DMS114 treated with DMSO at 0.1 percent for 48 hours (cell line): ENCODE measurements around the gene PTPRG.

ENCODE experiments used
- DNase-seq: peaks from one replicate; lab custom pipeline; 2025; ENCODE audit not compliant: unreplicated experiment; lab: John Stamatoyannopoulos, UW

The PTPRG gene

DNA sequence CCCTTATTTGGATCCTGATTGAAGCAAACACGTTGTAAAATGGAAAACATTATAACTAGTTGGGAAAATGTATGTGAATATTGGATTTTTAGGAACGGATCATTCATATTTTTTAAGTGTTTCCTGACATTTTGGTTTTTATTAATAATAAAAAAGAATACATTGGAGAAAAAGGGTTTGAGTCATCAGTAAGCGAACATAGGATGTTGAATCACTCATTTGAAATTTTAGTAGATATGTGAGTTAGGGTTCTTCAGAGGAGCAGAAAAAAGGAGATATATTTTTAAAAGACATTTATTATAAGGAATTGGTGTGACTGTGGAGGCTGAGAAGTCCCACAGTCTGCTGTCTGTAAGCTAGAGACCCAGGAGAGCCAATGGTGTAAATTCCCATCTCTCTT, 258.5 kb downstream of the PTPRG start:
- DNase-seq, result no peak

DNA sequence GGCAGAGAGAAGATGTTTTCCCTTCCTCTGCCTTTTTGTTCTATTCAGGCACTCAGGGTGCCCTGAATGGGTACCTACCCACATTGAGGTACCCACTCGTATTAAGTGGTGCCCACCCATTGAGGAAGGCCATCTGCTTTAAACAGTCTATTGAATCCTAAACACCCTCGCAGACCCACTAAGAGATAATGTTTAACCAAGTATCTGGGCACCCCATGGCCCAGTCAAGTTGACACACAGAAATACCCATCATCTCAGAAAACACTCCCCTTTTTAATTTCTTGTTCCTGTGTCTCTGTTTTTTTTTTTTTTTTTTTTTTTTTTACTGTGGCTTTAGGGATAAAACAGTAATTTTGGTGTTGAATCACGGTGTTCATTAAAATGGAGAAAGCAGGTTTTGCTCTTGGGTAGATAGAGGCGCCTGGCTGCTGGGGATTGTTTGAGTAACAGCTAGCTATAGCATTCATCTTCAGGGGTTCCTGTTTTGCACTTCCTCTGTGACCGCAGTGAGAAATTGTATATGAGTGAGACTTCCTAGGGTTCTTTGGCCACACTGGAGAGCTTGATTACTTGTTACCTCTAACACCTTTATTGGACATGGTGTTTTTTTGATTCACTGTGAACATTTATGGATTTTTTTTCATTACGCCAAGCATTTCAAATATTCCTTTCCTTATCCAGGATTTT, 259.1 kb downstream of the PTPRG start:
- no peak for DNase-seq

DNA sequence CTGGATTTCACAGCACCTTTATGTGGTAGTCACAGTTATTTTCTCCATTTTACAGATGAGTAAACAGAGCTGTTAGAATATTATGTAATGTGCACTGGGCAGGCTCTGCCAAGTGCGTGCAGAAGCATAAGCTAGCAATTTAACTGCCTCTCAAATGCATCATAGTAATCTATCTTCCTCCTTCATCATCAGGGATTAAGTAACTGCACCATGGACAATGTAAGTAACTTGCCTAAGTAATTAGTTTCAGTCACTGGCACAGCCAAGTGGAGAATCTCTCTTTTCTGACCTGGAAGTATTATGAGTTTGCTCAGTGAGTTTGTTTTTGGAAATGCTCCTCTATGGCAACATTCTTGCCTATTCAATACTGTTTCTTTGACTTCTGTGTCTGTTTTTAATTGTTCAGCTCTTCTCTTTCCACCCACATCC, 260.5 kb downstream of the PTPRG start:
- no peak for DNase-seq

DNA sequence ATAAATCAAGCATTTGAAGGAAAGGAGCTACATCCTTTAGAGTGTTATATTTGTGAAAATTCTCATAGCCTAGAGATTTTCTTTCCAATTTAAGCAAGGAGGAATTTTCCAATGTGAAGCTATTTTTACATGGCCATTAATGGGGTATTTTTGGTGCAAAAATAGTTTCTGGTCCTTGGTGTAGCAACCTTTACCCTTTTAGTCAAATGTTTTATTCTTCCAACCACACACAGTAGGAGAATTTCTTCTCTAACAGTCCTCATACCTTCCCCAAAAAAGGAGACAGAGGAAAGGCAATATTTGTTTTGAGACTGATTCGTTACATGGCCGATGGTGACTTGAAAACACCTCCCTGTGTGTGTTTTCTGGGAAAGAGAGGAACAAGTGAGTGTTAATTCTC, 261.2 kb downstream of the PTPRG start:
- no peak for DNase-seq

DNA sequence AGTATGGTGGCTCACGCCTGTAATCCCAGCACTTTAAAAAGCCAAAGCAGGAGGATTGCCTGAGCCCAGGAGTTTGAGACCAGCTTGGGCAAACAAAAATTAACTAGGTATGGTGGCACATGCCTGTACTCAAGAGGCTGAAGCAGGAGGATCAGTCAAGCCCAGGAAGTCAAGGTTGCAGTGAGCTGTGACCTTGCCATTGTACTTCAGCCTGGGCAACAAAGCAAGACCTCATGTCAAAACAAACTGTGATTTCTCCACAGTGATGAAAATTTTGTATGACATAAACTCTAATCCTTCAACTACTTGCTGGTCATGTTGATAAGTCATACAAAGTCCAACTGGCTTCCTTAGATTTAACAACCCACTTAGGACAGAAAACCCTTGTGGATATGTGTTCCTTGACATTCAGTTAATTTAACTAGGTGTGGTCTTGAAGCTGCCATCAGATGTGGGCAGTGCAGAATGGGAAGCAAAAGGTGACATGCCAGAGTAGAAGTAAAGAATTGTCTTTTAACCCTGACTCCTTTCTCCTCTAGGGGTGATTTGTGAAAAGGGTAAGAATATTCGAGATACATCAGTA, 263.3 kb downstream of the PTPRG start:
- no peak for DNase-seq

DNA sequence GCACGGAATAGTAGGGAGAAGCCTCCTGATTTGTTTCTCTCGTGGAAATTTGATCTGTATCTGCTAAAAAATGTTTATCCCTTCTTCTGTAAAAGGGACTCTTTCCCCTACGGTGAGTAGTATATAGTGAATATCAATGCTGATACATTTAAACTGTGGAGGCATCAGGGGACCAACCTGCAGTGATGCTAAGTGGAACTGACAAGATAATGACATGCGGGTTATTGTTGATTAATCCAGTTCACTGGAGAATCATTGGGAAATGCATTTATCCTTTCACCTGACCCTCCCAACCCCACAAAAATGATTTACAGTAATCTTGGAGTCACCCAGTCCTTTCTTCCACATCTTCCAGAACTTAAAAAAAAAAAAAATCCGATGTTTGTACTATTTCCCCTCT, 264.8 kb downstream of the PTPRG start:
- DNase-seq, result no peak

DNA sequence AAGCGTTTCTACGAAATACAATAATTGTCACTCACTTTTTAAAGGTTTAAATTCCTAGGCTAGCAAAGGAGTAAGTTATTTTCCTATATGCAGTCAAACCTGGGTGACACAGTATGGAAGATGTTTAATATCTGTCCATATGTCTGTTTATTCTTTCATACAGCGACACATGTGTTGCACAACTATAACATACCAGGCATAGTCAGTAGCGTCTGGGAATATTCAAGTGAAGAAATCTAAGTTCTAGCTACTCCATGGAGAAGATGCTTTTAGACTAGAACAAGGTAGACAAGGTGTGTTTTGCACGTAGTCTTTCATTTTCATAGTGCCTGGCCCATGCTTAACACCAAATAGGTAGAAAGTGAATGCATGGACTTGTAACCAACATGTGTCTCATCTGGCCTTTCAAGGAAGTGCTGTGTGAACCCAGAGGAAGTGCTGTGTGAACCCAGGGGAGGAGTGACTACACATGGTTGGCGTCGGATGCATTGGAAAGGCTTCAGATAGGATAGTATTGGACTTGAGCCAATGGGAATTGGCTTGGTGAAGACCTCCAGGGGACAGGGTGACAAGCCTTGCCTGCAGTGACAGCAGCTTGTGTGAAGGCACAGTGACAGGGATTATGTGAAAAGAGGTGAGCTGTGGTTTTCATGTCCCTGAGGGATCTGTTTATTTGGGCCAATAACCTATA, 267.0 kb downstream of the PTPRG start:
- no peak for DNase-seq

DNA sequence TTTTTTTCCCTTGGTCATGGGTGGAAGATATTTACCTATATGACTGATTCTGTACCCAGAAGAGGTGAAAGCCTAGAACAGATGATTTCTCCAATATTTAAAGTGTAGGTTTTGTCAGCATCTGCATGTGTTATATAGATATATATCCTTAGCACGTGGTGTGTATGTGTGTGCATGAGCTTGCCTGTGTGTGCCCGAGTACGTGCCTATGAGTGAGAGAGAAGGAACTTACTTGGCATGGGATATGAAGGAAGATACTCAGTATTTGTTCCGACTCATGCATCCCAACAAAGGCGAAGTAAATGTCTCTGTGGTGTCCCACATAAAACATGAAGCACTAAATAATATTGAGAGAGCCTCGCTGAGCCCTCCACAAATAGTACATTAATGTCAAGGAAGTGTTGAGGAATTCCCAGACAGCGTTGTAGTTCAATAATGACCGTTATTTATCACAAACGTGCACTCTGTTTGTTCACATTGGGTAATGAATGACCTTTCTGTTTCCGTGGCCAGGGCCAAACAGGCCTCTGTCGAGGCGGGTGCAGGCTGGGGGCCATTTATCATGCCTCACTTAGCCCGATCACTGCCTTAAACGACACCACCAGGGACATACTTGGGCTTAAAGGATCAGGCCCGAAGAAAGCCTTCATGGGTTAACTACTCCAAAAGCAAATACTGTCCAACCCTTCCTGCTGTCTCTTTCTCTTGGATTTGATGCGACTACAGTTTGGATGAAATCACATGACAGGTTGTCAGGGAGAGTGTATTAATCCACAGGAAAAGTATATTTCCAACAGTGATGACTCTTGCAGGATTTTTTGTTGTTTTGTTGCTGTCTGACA, 267.7 kb downstream of the PTPRG start:
- no peak for DNase-seq

DNA sequence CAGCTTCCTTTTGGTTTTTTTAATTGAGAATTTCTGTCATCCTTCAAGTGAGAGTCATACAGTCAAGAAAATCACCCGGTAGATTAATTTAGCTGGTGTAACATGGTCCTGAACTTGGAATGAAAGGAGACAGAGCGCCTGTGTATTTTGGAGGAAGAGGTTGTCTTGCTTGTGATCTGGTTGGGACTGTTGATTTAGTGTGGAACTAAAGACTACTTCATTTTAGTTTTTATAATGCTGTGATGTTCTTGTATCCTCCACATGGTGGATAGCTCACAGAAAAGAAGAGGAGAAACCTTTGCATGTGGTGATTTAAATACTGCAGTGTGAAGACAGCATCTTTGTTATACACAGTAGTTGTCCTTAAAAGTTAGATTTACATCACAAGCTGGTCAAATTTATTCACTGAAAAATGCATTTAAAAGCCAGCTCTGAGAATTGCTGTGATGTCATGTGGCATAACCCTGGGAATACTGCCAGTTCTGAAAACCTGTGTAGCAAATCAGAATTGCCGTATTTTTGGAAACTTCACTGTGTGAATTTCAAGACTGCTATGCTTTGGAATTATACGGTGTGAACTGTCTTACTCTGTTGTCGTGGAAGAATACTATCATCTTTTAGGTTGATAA, 268.5 kb downstream of the PTPRG start:
- DNase-seq, result no peak

DNA sequence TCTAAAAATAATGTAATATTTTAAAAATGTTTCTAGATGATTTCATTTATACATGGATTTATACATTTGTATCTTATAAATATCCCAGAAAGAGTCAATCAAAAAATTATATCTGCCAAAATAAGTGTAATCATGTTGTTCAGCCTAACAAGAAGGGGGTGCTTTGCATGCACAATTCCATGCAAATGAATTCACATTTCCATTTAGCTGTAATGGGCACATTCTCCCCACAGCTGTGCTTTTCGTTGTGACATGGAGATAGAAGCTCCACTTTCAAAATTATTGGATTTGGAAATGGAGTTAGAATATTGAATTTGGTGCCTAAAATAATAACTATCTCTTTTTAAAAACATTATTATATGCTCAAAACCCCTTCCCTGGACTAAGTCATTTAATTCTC, 270.6 kb downstream of the PTPRG start:
- no peak for DNase-seq

DNA sequence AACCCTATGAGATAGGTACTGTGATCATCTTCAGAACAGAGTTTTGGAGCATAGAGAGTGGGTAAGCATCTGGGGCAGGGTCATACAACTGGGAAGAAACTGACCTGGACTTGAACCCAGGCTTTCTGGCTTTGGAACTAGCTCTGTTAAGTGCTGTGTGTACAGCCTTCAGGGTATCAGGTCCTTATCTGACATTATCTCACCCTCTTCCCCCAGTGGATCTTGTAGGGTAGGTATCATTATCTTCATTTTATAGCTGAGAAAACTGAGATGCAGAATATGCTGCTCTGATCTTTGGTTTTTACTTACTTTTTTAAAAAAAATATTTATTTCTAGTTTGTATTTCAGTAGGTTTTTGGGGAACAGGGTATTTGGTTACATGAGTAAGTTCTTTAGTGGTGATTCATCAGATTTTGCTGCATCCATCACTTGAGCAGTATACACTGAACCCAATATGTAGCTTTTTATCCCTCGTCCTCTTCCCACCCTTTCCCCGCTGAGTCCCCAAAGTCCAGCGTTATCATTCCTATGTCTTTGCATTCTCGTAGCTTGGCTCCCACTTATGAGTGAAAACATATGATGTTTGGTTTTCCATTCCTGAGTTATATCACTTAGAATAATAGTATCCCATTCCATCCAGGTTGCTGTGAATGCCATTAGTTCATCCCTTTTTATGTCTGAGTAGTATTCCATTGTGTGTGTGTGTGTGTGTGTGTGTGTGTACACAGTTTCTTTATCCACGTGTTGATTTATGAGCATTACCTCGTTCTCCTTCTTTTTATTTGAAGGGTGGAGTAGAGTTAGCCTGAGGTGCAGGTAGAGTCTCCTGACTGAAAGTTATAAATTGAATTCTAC, 271.2 kb downstream of the PTPRG start:
- no peak for DNase-seq

DNA sequence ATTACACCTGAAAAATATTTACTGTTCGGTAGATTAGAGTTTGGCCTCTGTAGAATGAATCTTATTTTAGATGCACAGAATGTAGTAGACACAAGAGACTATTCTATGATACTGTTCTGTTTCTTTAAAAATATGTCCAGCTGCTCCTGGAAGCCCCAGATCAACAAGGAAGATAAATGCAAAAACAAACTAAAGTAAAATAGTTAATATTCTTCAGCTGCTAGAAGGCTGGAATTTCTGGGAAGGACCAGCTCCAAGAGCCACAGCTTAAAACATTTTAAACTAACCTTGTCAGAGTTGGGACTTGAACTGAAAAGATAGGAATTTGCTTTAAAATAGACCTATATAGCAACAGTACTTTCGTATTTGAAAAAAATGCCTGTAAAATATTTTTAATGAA, 277.9 kb downstream of the PTPRG start:
- DNase-seq, result no peak

DNA sequence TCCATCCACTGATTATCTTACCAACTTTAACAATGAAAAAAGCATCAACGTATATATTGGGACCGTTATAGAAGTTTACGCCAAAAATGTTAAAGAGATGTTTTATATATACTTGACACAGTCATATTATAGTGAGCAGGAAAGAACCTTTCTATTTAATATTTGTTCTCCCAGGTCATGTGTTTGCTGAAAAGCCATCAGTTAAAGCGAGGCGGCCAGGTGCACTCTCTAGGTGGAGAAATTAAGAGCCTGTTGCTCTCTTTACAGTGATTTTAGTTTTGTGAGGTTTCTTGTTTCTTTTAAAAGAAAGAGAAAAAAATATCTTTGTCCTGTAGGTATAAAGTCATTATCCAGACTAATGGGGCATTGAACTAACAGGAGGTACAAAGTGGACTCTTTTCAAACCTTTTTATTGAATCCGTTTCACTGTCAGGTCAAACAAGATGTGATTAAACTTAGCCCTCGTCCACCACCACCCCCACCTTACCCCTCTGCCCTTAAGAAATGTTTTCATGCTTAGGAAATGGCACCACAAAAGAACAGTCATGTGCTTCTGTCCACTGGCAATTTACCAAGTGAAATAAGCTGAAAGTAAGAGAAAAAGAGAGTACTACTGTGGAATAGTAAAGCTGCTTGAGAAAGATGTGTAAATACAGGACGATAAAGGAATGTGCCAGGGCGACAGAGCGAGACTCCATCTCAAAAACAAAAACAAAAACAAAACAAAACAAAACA, 279.9 kb downstream of the PTPRG start:
- no peak for DNase-seq

DNA sequence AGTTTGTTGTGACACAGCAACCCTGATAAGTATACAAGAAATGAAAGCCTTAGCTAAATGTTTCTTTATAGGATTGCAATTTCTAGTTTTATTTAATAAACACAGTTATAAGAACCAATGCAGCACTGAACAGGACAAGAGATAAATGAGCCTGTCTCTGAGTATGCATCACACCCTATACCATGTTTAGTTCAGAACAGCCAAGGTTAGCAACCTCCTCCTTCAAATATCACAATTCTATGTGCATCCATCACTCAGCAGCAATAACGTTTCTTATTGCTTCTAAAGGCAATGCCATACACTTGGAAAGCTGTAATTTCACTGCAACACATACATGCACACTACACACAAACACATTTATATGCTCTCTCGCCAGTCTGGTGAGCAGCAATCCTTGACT, 280.6 kb downstream of the PTPRG start:
- DNase-seq, result no peak

DNA sequence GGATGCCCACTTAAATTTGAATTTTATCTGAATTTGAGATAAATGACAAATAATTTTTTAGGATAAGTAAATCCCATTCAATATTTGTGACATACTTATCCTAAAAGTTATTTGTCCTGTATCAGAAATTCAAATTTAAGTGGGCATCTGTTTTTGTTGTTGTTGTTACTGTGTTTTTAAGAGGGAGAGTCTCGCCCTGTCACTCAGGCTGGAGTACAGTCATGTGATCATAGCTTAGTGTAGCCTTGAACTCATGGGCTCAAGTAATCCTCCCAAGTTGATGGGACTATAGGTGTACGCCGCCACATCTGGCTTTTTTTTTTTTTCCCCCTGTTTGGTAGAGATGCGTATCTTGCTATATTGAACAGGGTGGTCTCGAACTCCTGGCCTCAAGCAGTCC, 283.0 kb downstream of the PTPRG start:
- no peak for DNase-seq

DNA sequence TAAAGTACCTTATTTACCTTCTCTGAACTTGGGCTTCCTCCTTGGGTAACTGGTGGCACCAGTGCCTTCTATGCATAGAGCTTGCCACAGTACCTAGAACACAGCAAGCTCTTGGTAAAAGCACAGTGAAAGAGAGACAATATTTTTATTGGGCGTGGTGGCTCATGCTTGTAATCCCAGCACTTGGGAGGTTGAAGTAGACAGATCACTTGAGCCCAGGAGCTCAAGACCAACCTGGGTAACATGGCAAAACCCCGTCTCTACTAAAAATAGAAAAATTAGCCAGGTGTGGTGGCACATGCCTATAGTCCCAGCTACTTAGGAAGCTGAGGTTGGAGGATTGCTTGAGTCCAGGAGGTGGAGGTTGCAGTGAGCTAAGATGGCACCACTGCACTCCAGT, 285.1 kb downstream of the PTPRG start:
- no peak for DNase-seq

DNA sequence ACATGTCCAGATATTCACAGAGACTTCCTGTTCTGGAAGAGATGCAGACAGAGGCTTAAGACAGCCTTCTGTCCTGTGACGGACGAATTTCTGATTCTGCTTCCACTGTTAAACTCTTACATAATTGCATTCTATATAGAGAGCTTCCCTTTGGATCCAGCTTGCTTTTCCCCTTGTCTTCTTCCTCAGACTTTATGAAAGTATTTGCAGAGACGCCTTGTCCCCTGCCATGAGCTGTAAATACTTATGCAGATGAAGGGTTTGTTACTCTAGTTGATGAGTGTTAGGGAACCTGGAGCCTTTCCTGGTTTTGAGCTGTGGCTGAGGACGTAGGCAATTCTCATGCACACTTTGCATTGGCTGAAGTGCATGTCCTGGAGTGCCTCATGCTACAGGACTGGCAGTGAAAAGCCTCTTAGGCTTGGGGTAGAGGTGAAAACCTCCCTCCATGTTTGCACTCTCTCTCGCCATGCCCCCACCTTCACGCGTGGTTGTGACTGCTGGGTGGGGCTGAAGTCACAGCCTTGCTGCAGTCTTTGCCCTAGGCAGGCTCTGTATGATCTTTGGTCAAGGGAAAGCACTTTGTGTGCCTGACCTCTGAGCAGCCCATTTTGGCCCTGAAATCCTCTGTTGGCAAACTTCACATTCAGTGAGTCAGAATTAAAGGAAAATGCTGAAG, 286.6 kb downstream of the PTPRG start:
- no peak for DNase-seq

DNA sequence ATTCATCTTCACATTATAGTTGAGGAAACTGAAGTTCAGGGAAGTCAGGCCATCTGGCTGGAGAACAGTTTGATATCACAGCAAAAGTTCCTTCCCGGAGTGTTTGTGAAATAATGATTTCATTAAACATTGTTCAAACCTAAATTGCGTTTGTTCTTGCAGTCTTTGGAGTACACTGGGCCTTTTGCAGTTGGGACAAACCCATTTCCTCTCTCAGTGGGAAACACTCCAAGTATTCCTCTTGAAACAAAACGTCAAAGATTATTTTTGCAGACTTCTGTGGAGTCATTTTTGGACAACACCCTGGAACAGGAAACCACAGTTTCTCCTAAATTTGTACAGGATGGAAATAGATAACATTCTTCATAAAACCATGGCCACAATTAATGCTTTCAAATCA, 287.5 kb downstream of the PTPRG start:
- no peak for DNase-seq

DNA sequence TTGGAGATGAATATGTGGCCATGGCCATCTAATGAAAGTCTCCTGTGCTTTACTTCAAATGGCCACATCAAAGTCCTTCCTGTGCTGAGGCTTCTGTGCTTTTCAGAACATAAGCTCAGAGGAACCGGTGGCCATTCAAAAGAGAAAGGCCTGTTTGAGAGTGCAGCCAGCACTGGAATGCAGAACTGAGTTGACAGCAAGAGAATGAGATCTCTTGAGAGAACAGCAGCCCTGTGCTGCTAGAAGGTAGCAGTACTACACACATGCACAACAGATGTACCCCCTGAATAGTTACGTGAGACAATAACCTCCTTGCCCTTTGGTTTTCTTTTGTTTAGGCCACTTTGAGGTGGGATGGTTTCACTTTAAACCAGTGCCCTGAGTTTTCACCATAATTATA, 292.5 kb downstream of the PTPRG start:
- no peak for DNase-seq
